H9 (cell line): ENCODE measurements around the gene GUF1. TPM values are rescaled to one million over a fixed set of nuclear protein-coding genes. Genes with fewer than 3 reads are reported as not detected.

ENCODE experiments used
- DNase-seq: peaks from one replicate; pipeline ENCODE4 v3.0.0-alpha.2; 2017
- H2AFZ ChIP-seq: one replicate; pipeline ENCODE4 v1.6.1; 2013; ENCODE audit warnings: mild to moderate bottlenecking, low read length, control low read depth, moderate library complexity
- H2AK5ac ChIP-seq: 2 replicates; pipeline ENCODE4 v1.6.1; 2013; ENCODE audit warnings: low read length, control low read depth, mixed read lengths; ENCODE audit not compliant: insufficient read length
- H2BK120ac ChIP-seq: one replicate; pipeline ENCODE4 v1.6.1; 2013; ENCODE audit warnings: low read depth, mild to moderate bottlenecking, low read length, control low read depth, inconsistent platforms; ENCODE audit not compliant: poor library complexity, severe bottlenecking
- H2BK12ac ChIP-seq: 2 replicates; pipeline ENCODE4 v1.6.1; 2013; ENCODE audit warnings: low read length, control low read depth, mixed read lengths, low read depth; ENCODE audit not compliant: insufficient read length
- H2BK15ac ChIP-seq: 2 replicates; pipeline ENCODE4 v1.6.1; 2013; ENCODE audit warnings: low read depth, low read length, control low read depth
- H2BK20ac ChIP-seq: one replicate; pipeline ENCODE4 v1.6.1; 2013; ENCODE audit warnings: low read depth, mild to moderate bottlenecking, low read length, control low read depth, inconsistent platforms; ENCODE audit not compliant: poor library complexity, severe bottlenecking
- H2BK5ac ChIP-seq: 2 replicates; pipeline ENCODE4 v1.6.1; 2013; ENCODE audit warnings: low read length, control low read depth, mixed read lengths; ENCODE audit not compliant: insufficient read length
- H3K14ac ChIP-seq: 2 replicates; pipeline ENCODE4 v1.6.1; 2013; ENCODE audit warnings: low read length, control low read depth; ENCODE audit not compliant: insufficient read depth
- H3K18ac ChIP-seq: 2 replicates; pipeline ENCODE4 v1.6.1; 2013; ENCODE audit warnings: low read depth, mild to moderate bottlenecking, mixed read lengths, low read length, control low read depth; ENCODE audit not compliant: insufficient read length
- H3K23ac ChIP-seq: 2 replicates; pipeline ENCODE4 v1.6.1; 2013; ENCODE audit warnings: low read length, control low read depth, mixed read lengths, low read depth; ENCODE audit not compliant: insufficient read length
- H3K23me2 ChIP-seq: 2 replicates; pipeline ENCODE4 v1.6.1; 2013; ENCODE audit warnings: low read depth, mild to moderate bottlenecking, mixed read lengths, low read length, control low read depth; ENCODE audit not compliant: insufficient read length, poor library complexity, severe bottlenecking
- H3K27ac ChIP-seq: 2 replicates; pipeline ENCODE4 v1.5.1; 2013; ENCODE audit warnings: low read length, control low read depth, mixed read lengths, low read depth; ENCODE audit not compliant: insufficient read length
- H3K27me3 ChIP-seq: 2 replicates; pipeline ENCODE4 v1.6.1; 2013; ENCODE audit warnings: low read length, control low read depth, inconsistent platforms; ENCODE audit not compliant: insufficient read depth
- H3K4ac ChIP-seq: 2 replicates; pipeline ENCODE4 v1.6.1; 2013; ENCODE audit warnings: low read depth, mild to moderate bottlenecking, control low read depth, inconsistent platforms, low read length, moderate library complexity
- H3K4me1 ChIP-seq: 2 replicates; pipeline ENCODE4 v1.6.1; 2013; ENCODE audit warnings: low read length, control low read depth, inconsistent platforms; ENCODE audit not compliant: insufficient read depth
- H3K4me2 ChIP-seq: 2 replicates; pipeline ENCODE4 v1.6.1; 2013; ENCODE audit warnings: low read length, control low read depth, mixed read lengths; ENCODE audit not compliant: insufficient read length, insufficient read depth
- H3K56ac ChIP-seq: 2 replicates; pipeline ENCODE4 v1.6.1; 2013; ENCODE audit warnings: low read depth, mild to moderate bottlenecking, mixed read lengths, low read length, control low read depth; ENCODE audit not compliant: insufficient read length
- H3K79me1 ChIP-seq: 2 replicates; pipeline ENCODE4 v1.6.1; 2013; ENCODE audit warnings: low read depth, mild to moderate bottlenecking, moderate library complexity, low read length, control low read depth, inconsistent platforms; ENCODE audit not compliant: insufficient read depth, poor library complexity, severe bottlenecking
- H3K79me2 ChIP-seq: 2 replicates; pipeline ENCODE4 v1.6.1; 2013; ENCODE audit warnings: low read length, control low read depth, inconsistent platforms; ENCODE audit not compliant: insufficient read depth
- H3K9ac ChIP-seq: 2 replicates; pipeline ENCODE4 v1.6.1; 2013; ENCODE audit warnings: low read length, control low read depth, mixed read lengths; ENCODE audit not compliant: insufficient read length; ENCODE audit errors: extremely low read depth
- H3K9me3 ChIP-seq: one replicate; pipeline ENCODE4 v1.6.1; 2013; ENCODE audit warnings: low read depth, low read length, inconsistent platforms; ENCODE audit not compliant: control insufficient read depth
- H3T11ph ChIP-seq: one replicate; pipeline ENCODE4 v1.6.1; 2013; ENCODE audit warnings: mild to moderate bottlenecking, low read length, control low read depth, inconsistent platforms
- H4K20me1 ChIP-seq: one replicate; pipeline ENCODE4 v1.6.1; 2013; ENCODE audit not compliant: control insufficient read depth, insufficient read length, insufficient read depth
- H4K5ac ChIP-seq: 2 replicates; pipeline ENCODE4 v1.6.1; 2013; ENCODE audit warnings: low read depth, mild to moderate bottlenecking, mixed read lengths, low read length, control low read depth; ENCODE audit not compliant: insufficient read length
- H4K8ac ChIP-seq: replicated peaks from 2 replicates; pipeline ENCODE4 v1.6.1; 2013; ENCODE audit warnings: low read length, control low read depth, mixed read lengths, low read depth; ENCODE audit not compliant: insufficient read length
- H4K91ac ChIP-seq: 2 replicates; pipeline ENCODE4 v1.6.1; 2013; ENCODE audit warnings: low read depth, mild to moderate bottlenecking, moderate library complexity, mixed read lengths, low read length, control low read depth; ENCODE audit not compliant: insufficient read length
- H3K27ac Mint-ChIP-seq, 3 experiments: 2 replicates in 2 of 3; 3 replicates in 1 of 3; pipeline ENCODE4 v1.8.0; 2020 to 2021; ENCODE audit warnings: mixed read lengths in 3 of 3, mild to moderate bottlenecking in 1 of 3, moderate library complexity in 1 of 3
- H3K27me3 Mint-ChIP-seq: 2 replicates; pipeline ENCODE4 v1.8.0; 2021; ENCODE audit warnings: low read depth, mild to moderate bottlenecking, moderate library complexity, mixed read lengths
- H3K36me3 Mint-ChIP-seq, 3 experiments: 2 replicates in 2 of 3; 3 replicates in 1 of 3; pipeline ENCODE4 v1.8.0; 2020 to 2021; ENCODE audit warnings: low read depth in 3 of 3, mixed read lengths in 3 of 3; ENCODE audit not compliant: insufficient read depth in 1 of 3
- H3K4me1 Mint-ChIP-seq, 2 experiments: 2 replicates each; pipeline ENCODE4 v1.8.0; 2020; ENCODE audit warnings: mixed read lengths in 2 of 2
- H3K4me3 Mint-ChIP-seq, 2 experiments: 2 replicates in 1 of 2; 3 replicates in 1 of 2; pipeline ENCODE4 v1.8.0; 2020 to 2021; ENCODE audit warnings: mild to moderate bottlenecking in 2 of 2, mixed read lengths in 2 of 2, moderate library complexity in 1 of 2
- H3K9me3 Mint-ChIP-seq, 2 experiments: 2 replicates in 1 of 2; 3 replicates in 1 of 2; pipeline ENCODE4 v1.8.0; 2020; ENCODE audit warnings: mild to moderate bottlenecking in 2 of 2, mixed read lengths in 2 of 2, moderate library complexity in 1 of 2
- WGBS: extraction: QIAGEN DNeasy Blood & Tissue Kit; methylation state at CpG from one replicate; pipeline ENCODE4 v1.1.7; 2013; ENCODE audit warnings: missing lambda C conversion rate, low lambda C conversion rate, mixed read lengths; ENCODE audit not compliant: insufficient read length; ENCODE audit errors: extremely low coverage; 5-methylcytosine and 5-hydroxymethylcytosine counted together
- total RNA-seq: library from RNA; stranded (reverse); gene quantifications from 2 replicates; pipeline ENCODE4 v1.2.1, GENCODE V29; 2021
- TF ChIP-seq, protein P1 (sequence below): fragments of 200-600 bp; sonication (generic); conservative IDR thresholded peaks from 3 replicates; pipeline ENCODE4 v1.8.0; 2021; ENCODE audit warnings: antibody characterized with exemption, mild to moderate bottlenecking

Gene GUF1
- total RNA-seq, 1 experiment from 2014 or later, result 38.6 TPM

DNA sequence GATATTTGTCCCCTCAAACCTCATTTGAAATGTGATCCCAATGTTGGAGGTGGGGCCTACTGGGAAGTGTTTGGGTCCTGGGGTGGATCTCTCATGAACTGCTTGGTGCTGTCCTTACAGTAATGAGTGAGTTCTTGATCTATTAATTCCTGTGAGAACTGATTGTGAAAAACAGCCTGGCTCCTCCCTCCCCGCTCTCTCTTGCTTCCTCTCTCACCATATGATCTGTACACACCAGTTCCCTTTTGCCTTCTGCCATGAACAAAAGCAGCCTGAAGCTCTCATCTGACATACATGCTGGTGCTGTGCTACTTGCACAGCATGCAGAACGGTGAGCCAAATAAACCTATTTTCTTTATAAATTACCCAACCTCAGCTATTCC, 15.6 kb upstream of the GUF1 start:
- no peaks in the 10 kb centered on the region for H3K27me3 Mint-ChIP-seq
- no peak overlapping the region for H2BK12ac ChIP-seq
- H3K9me3 ChIP-seq, result no peaks in the 10 kb centered on the region

More for the DNA sequence above, 15.6 kb upstream of the GUF1 start:
- H3K79me1 ChIP-seq, result no peaks in the 10 kb centered on the region
- WGBS, result no CpG with 5 or more reads among the region's 2 CpGs
- DNase-seq, result no peak
- H3K4me1 ChIP-seq, result no peaks in the 10 kb centered on the region
- no peaks in the 10 kb centered on the region for H3K79me2 ChIP-seq
- no peak overlapping the region for H3T11ph ChIP-seq
- no peak overlapping the region for H3K4me2 ChIP-seq
- no peaks in the 10 kb centered on the region for H4K20me1 ChIP-seq
- H2BK15ac ChIP-seq, result no peak overlapping the region
- H3K18ac ChIP-seq, result no peak overlapping the region
- H3K23ac ChIP-seq, result no peak overlapping the region
- no peak overlapping the region for H2AK5ac ChIP-seq
- H3K14ac ChIP-seq, result no peak overlapping the region
- Mint-ChIP-seq H3K9me3 (no peaks in the 10 kb centered on the region), H3K4me3 (no peak overlapping the region), H3K27ac (no peak overlapping the region), H3K36me3 (no peaks in the 10 kb centered on the region), H3K4me1 (peaks cover 2 to 3% of the 10 kb centered on the region in 2 experiments; a peak in 1 of 4 replicates)
- TF ChIP-seq, protein P1, sequence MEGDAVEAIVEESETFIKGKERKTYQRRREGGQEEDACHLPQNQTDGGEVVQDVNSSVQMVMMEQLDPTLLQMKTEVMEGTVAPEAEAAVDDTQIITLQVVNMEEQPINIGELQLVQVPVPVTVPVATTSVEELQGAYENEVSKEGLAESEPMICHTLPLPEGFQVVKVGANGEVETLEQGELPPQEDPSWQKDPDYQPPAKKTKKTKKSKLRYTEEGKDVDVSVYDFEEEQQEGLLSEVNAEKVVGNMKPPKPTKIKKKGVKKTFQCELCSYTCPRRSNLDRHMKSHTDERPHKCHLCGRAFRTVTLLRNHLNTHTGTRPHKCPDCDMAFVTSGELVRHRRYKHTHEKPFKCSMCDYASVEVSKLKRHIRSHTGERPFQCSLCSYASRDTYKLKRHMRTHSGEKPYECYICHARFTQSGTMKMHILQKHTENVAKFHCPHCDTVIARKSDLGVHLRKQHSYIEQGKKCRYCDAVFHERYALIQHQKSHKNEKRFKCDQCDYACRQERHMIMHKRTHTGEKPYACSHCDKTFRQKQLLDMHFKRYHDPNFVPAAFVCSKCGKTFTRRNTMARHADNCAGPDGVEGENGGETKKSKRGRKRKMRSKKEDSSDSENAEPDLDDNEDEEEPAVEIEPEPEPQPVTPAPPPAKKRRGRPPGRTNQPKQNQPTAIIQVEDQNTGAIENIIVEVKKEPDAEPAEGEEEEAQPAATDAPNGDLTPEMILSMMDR, result no peak
- H3K23me2 ChIP-seq, result no peaks in the 10 kb centered on the region
- H4K5ac ChIP-seq, result no peak overlapping the region
- no peak overlapping the region for H3K27ac ChIP-seq
- H3K9ac ChIP-seq, result no peak overlapping the region
- H3K56ac ChIP-seq, result no peak overlapping the region
- H2BK20ac ChIP-seq, result no peak overlapping the region
- H4K8ac ChIP-seq, result no peak overlapping the region
- no peak overlapping the region for H4K91ac ChIP-seq
- no peak overlapping the region for H2AFZ ChIP-seq
- H2BK5ac ChIP-seq, result no peak overlapping the region
- no peak overlapping the region for H3K4ac ChIP-seq
- no peak overlapping the region for H2BK120ac ChIP-seq
- no peaks in the 10 kb centered on the region for H3K27me3 ChIP-seq
